Measurements from ENCODE around the gene DOP1B. TPM values are rescaled to one million over a fixed set of nuclear protein-coding genes. Genes with fewer than 3 reads are reported as not detected.

Gene DOP1B
- total RNA-seq (2022; extraction: Qiagen RNA extraction; ENCODE audit: low read depth) = 3.5 to 5.9 TPM (median 5.3 TPM) in 5 replicates

GRCh38 chr21:36156815-36157670 is at the start of gene DOP1B:
TSS of gene DOP1B (plus strand) at chr21:36156824. CDS start at chr21:36164734, 7,910 bp downstream.

DNA sequence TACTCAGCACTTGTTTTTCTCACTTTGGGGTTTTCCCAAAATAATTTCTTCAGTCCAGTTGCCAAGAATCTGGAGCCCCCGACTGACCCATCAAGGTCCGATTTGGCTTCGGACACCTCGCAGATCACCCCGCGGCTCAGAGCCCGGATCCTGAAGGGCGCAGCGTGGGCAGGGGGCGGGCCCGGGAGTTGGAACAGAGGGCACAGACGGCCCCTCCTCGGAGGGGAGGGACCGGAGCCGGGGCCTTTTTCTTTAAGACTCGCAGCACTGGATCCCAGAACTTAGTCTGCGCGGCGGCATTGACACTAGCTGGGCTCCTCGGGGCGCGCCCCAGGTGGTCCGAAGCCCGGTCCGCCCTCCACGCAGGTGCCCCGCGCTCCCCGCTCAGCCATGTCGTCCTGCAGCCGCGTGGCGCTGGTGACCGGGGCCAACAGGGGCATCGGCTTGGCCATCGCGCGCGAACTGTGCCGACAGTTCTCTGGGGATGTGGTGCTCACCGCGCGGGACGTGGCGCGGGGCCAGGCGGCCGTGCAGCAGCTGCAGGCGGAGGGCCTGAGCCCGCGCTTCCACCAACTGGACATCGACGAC is 21.7 kb upstream of the DOP1B start, which contains the start of gene CBR3:
TSS of gene CBR3 (plus strand) at position 277 of the 588 bp plus-strand sequence. CDS start at position 391, 114 bp downstream.

Other genes starting within 250 kb of the DOP1B start
- gene SETD4, start 96.3 kb upstream of the DOP1B start, total RNA-seq (2022; extraction: Qiagen RNA extraction; ENCODE audit: low read depth) = 9.8 to 12.3 TPM (median 11.4 TPM) in 5 replicates
- 147 to 185 TPM (median 174 TPM) in 5 replicates for gene CBR1, start 86.8 kb upstream of the DOP1B start, total RNA-seq (2022; extraction: Qiagen RNA extraction; ENCODE audit: low read depth)
- 12.3 to 16.7 TPM (median 14.1 TPM) in 5 replicates for gene CBR3, start 21.7 kb upstream of the DOP1B start, total RNA-seq (2022; extraction: Qiagen RNA extraction; ENCODE audit: low read depth)
- 6.8 to 9.6 TPM (median 8.5 TPM) in 5 replicates for gene MORC3, start 163.4 kb downstream of the DOP1B start, total RNA-seq (2022; extraction: Qiagen RNA extraction; ENCODE audit: low read depth)
- gene CHAF1B, start 228.6 kb downstream of the DOP1B start, total RNA-seq (2022; extraction: Qiagen RNA extraction; ENCODE audit: low read depth) = 11.9 to 14.2 TPM (median 13.3 TPM) in 5 replicates

Data from A549 treated with DMSO at 1 μM for 4 hours (cell line).